Stomach (tissue), 4 donors: ENCODE results near the gene MMEL1.

ENCODE experiments used
- POLR2A ChIP-seq, 4 donors: fragments of 450-650 bp; IDR thresholded peaks; one replicate each; pipeline ENCODE4 v1.6.1; 2016; ENCODE audit warnings: antibody characterized with exemption in 4 of 4, control low read depth in 2 of 4, mild to moderate bottlenecking in 1 of 4, moderate library complexity in 1 of 4
- TF ChIP-seq, protein P1 (sequence below), 7 experiments: fragments of 450-650 bp in 4 of 7; fragments of 200-600 bp in 3 of 7; sonication (generic) in 3 of 7; IDR thresholded peaks; one replicate each; pipeline ENCODE4 v1.5.1; 2016 to 2019; ENCODE audit warnings: antibody characterized with exemption in 7 of 7, control low read depth in 2 of 7, mild to moderate bottlenecking in 1 of 7

DNA sequence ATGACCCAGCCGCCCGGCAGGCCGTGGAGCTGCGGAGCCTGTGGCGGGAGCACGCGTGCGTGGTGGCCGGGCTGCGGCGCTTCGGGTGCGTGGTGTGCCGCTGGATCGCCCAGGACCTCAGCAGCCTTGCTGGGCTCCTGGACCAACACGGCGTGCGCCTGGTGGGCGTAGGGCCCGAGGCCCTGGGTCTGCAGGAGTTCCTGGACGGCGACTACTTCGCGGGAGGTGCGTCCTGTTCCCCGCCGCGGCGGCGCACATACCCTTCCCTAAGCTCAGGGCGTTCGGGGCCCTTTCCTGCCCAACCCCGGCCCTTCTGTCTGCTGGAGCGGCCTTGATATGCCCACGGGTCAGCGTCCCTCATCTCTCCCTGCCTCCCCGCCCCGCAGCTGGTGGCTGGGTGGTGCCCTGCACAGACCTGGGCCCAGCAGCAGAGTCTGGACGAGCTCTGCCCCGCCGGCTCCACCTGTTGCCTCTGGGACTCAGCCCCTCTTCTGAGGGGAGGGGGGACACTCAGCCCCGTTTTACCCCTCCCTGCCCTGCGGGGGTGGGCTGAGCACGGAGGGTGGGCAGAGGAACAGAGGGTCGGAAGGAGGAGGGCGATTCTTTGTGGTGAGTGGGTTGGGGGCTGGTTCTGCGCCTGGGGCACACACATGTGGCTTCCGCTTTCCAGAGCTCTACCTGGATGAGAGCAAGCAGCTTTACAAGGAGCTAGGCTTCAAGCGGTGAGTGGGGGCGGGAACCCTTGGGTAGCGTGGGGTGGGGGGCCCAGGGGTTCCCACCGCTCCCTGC is 45.6 kb downstream of the MMEL1 start:
- TF ChIP-seq, protein P1, sequence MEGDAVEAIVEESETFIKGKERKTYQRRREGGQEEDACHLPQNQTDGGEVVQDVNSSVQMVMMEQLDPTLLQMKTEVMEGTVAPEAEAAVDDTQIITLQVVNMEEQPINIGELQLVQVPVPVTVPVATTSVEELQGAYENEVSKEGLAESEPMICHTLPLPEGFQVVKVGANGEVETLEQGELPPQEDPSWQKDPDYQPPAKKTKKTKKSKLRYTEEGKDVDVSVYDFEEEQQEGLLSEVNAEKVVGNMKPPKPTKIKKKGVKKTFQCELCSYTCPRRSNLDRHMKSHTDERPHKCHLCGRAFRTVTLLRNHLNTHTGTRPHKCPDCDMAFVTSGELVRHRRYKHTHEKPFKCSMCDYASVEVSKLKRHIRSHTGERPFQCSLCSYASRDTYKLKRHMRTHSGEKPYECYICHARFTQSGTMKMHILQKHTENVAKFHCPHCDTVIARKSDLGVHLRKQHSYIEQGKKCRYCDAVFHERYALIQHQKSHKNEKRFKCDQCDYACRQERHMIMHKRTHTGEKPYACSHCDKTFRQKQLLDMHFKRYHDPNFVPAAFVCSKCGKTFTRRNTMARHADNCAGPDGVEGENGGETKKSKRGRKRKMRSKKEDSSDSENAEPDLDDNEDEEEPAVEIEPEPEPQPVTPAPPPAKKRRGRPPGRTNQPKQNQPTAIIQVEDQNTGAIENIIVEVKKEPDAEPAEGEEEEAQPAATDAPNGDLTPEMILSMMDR (IDR thresholded peaks at IDR 0.05), result no peak
- no peak for TF ChIP-seq POLR2A (IDR thresholded peaks at IDR 0.05)
